Measurements from ENCODE around the gene PBX4. TPM values are rescaled to one million over a fixed set of nuclear protein-coding genes. Genes with fewer than 3 reads are reported as not detected.

Gene PBX4
- total RNA-seq, 4 donors from 2014 or later: 1.3 to 2.8 (median 1.6) TPM; not detected in 1

GRCh38 chr19:19588546-19588945 lies 29.9 kb downstream of the PBX4 start:
- no peak overlapping the region for H3K4me3 ChIP-seq
- DNase-seq: no peak
- no peaks in the 10 kb centered on the region for H3K36me3 ChIP-seq

GRCh38 chr19:19587771-19588170 lies 30.7 kb downstream of the PBX4 start:
- Histone ChIP-seq H3K36me3 (no peaks in the 10 kb centered on the region), H3K27ac (no peak overlapping the region), H3K4me3 (no peak overlapping the region), H3K4me1 (no peaks in the 10 kb centered on the region), H3K9me3 (no peaks in the 10 kb centered on the region), H3K27me3 (no peaks in the 10 kb centered on the region)
- no peak for DNase-seq
- TF ChIP-seq POLR2A (IDR thresholded peaks at IDR 0.05): no peak
- TF ChIP-seq CTCF (IDR thresholded peaks at IDR 0.05): no peak
- intact Hi-C loops (cut with DNase I; ENCODE audit: low total_unique reads): no loop called here

More at GRCh38 chr19:19588546-19588945, 29.9 kb downstream of the PBX4 start:
- intact Hi-C loops (cut with DNase I; ENCODE audit: low total_unique reads): no loop called here
- Histone ChIP-seq H3K9me3 (no peaks in the 10 kb centered on the region), H3K27ac (no peak overlapping the region), H3K4me1 (no peaks in the 10 kb centered on the region), H3K27me3 (no peaks in the 10 kb centered on the region)
- TF ChIP-seq POLR2A (IDR thresholded peaks at IDR 0.05): no peak
- TF ChIP-seq CTCF (IDR thresholded peaks at IDR 0.05): no peak

- Histone ChIP-seq H3K9me3 (no peaks in the 10 kb centered on the region), H3K4me1 (no peaks in the 10 kb centered on the region), H3K4me3 (no peak overlapping the region), H3K27ac (no peak overlapping the region), H3K36me3 (no peaks in the 10 kb centered on the region), H3K27me3 (no peaks in the 10 kb centered on the region)
- DNase-seq: no peak
- TF ChIP-seq CTCF (IDR thresholded peaks at IDR 0.05) (no peak), POLR2A (IDR thresholded peaks at IDR 0.05) (no peak)
- intact Hi-C loops (cut with DNase I; ENCODE audit: low total_unique reads): no loop called here
Measured at GRCh38 chr19:19584356-19584755, 34.1 kb downstream of the PBX4 start.

GRCh38 chr19:19582471-19582870 lies 36.0 kb downstream of the PBX4 start:
- Histone ChIP-seq H3K9me3 (no peaks in the 10 kb centered on the region), H3K36me3 (no peaks in the 10 kb centered on the region), H3K4me1 (no peaks in the 10 kb centered on the region), H3K27me3 (no peaks in the 10 kb centered on the region), H3K4me3 (no peak overlapping the region), H3K27ac (no peak overlapping the region)
- no peak for DNase-seq
- TF ChIP-seq CTCF (IDR thresholded peaks at IDR 0.05): no peak
- no peak for TF ChIP-seq POLR2A (IDR thresholded peaks at IDR 0.05)
- intact Hi-C loops (cut with DNase I; ENCODE audit: low total_unique reads): no loop called here

GRCh38 chr19:19581391-19581790 lies 37.1 kb downstream of the PBX4 start:
- Histone ChIP-seq H3K27ac (no peak overlapping the region), H3K4me3 (no peak overlapping the region), H3K9me3 (no peaks in the 10 kb centered on the region), H3K4me1 (no peaks in the 10 kb centered on the region), H3K27me3 (no peaks in the 10 kb centered on the region), H3K36me3 (no peaks in the 10 kb centered on the region)
- intact Hi-C loops (cut with DNase I; ENCODE audit: low total_unique reads): no loop called here
- no peak for DNase-seq
- TF ChIP-seq POLR2A (IDR thresholded peaks at IDR 0.05) (no peak), CTCF (IDR thresholded peaks at IDR 0.05) (no peak)

Measured in uterus (tissue), 4 donors.